Neutrophil (primary cell): ENCODE results near the gene RNGTT.

ENCODE experiments used
- H3K27ac ChIP-seq: fragments of 200-600 bp; sonication (generic); 2 replicates; pipeline ENCODE4 v1.5.1; 2016; ENCODE audit warnings: mild to moderate bottlenecking, moderate library complexity
- H3K27me3 ChIP-seq: fragments of 200-600 bp; sonication (generic); 2 replicates; pipeline ENCODE4 v1.6.0; 2016; ENCODE audit warnings: mild to moderate bottlenecking
- H3K36me3 ChIP-seq: fragments of 200-600 bp; sonication (generic); 2 replicates; pipeline ENCODE4 v1.5.1; 2017
- H3K4me1 ChIP-seq, 2 experiments: fragments of 200-600 bp in 1 of 2; sonication (generic) in 1 of 2; 1 replicate in 1 of 2; 2 replicates in 1 of 2; pipeline versions ENCODE4 v1.5.1 to v1.6.1; 2013 to 2016; ENCODE audit warnings: low read depth in 1 of 2, low read length in 1 of 2, mild to moderate bottlenecking in 1 of 2, moderate library complexity in 1 of 2; ENCODE audit not compliant: control insufficient read depth in 1 of 2, insufficient read depth in 1 of 2
- H3K4me3 ChIP-seq, 2 experiments: fragments of 200-600 bp in 1 of 2; sonication (generic) in 1 of 2; 1 replicate in 1 of 2; 2 replicates in 1 of 2; pipeline ENCODE4 v1.5.1; 2013 to 2016; ENCODE audit warnings: low read depth in 1 of 2, low read length in 1 of 2, mild to moderate bottlenecking in 1 of 2, moderate library complexity in 1 of 2
- H3K9me3 ChIP-seq: fragments of 200-600 bp; sonication (generic); 2 replicates; pipeline ENCODE4 v1.5.1; 2016
- TF ChIP-seq, protein P1 (sequence below): fragments of 200-600 bp; sonication (generic); IDR thresholded peaks from 2 replicates; pipeline ENCODE4 v1.5.1; 2016; ENCODE audit warnings: antibody characterized with exemption

Gene RNGTT

DNA sequence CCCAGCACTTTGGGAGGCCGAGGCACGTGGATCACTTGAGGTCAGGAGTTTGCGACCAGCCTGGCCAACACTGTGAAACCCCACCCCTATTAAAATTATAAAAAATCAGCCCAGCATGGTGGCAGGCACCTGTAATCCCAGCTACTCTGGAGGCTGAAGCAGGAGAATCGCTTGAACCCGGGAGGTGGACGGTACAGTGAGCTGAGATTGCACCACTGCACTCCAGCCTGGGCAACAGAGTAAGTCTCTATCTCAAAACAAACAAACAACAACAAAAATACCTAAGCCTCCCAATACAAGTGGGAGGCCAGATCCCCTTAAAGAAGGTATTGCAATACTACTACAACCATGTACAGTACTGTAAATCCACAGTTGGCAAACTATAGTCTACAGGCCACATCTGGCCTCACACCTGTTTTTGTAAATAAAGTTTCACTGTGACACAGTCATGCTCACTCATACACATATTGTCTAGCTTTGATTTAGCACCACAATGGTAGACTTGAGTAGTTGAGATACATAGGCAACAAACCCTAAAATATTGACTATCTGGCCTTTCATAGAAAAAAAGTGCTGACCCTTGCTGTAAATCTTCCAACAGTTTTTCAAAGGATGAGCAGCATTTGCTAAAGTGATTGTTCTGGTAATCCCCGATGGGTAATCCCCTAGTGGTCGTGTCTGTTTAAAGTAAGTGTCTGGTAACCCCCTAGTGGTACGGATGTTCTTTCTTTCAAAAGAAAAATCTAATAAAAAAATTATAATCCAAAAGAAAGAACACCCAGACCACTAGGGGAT lies 202.0 kb downstream of the RNGTT start:
- no peaks in the 10 kb centered on the region for H3K36me3 ChIP-seq
- H3K4me3 ChIP-seq, result no peak overlapping the region
- TF ChIP-seq, protein P1, sequence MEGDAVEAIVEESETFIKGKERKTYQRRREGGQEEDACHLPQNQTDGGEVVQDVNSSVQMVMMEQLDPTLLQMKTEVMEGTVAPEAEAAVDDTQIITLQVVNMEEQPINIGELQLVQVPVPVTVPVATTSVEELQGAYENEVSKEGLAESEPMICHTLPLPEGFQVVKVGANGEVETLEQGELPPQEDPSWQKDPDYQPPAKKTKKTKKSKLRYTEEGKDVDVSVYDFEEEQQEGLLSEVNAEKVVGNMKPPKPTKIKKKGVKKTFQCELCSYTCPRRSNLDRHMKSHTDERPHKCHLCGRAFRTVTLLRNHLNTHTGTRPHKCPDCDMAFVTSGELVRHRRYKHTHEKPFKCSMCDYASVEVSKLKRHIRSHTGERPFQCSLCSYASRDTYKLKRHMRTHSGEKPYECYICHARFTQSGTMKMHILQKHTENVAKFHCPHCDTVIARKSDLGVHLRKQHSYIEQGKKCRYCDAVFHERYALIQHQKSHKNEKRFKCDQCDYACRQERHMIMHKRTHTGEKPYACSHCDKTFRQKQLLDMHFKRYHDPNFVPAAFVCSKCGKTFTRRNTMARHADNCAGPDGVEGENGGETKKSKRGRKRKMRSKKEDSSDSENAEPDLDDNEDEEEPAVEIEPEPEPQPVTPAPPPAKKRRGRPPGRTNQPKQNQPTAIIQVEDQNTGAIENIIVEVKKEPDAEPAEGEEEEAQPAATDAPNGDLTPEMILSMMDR, result no peak
- no peaks in the 10 kb centered on the region for H3K27me3 ChIP-seq
- H3K4me1 ChIP-seq, result no peaks in the 10 kb centered on the region
- H3K9me3 ChIP-seq, result no peaks in the 10 kb centered on the region
- H3K27ac ChIP-seq, result no peak overlapping the region

DNA sequence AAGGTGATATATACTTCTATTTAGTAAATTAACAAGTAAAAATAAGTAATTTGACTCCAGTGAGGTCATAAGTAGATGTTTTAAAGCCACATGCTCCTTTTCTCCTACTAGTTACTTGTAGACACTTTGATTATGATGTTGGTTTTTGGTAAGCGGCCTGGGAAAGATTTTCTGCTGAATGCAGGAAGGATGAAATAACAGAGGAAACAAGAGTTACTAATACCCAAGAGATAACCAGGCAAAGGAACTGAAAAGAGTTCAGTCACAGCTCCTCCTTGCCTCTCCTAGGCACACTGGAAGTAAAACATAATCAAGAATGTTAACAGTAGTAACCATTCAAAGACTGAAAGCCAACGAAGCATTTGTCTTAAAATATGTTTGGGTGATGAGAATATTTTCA lies 203.3 kb downstream of the RNGTT start:
- Histone ChIP-seq H3K9me3 (no peaks in the 10 kb centered on the region), H3K4me3 (no peak overlapping the region), H3K36me3 (no peaks in the 10 kb centered on the region), H3K27ac (no peak overlapping the region), H3K27me3 (no peaks in the 10 kb centered on the region), H3K4me1 (no peaks in the 10 kb centered on the region)
- TF ChIP-seq, protein P1, result no peak

DNA sequence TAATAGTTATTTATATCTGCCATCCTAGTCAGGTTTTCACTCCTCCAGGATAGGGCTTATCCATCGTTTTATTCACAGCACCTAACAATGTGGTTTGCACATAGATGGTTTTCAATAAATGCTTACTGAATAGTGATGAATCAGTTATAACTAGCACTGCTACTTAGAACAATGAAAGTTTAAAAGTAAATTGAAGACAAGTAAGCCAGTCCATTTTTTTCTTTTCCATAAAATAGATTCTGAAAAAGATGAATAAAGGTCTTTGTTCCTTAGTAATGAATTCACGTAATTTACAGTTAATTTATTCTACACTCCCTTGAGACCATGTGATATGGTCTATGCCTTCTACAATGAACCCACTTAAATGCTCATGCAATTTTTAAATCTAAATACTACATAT lies 212.5 kb downstream of the RNGTT start:
- no peaks in the 10 kb centered on the region for H3K27me3 ChIP-seq
- H3K4me1 ChIP-seq, result no peaks in the 10 kb centered on the region
- TF ChIP-seq, protein P1, result no peak
- no peak overlapping the region for H3K4me3 ChIP-seq
- no peaks in the 10 kb centered on the region for H3K9me3 ChIP-seq
- H3K27ac ChIP-seq, result no peak overlapping the region
- H3K36me3 ChIP-seq, result no peaks in the 10 kb centered on the region

DNA sequence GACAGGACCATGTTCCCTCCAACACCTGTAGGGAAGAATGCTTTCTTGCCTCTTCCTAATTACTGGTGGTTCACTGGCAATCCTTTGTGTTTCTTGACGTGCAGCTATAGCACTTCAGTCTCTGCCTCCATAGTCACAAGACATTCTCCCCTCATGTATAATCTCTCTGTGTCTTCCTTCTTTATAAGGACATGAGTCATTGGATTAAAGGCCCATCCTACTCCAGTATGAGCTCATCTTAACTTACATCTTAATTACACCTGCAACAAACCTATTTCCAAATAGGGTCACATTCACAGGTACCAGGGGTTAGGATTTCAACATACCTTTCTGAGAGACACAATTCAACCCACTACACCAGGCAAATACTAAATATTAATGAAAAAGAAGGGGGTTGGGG lies 213.6 kb downstream of the RNGTT start:
- H3K27me3 ChIP-seq, result no peaks in the 10 kb centered on the region
- H3K4me1 ChIP-seq, result no peaks in the 10 kb centered on the region
- no peak overlapping the region for H3K27ac ChIP-seq
- no peaks in the 10 kb centered on the region for H3K36me3 ChIP-seq
- H3K4me3 ChIP-seq, result no peak overlapping the region
- TF ChIP-seq, protein P1, result no peak
- no peaks in the 10 kb centered on the region for H3K9me3 ChIP-seq

DNA sequence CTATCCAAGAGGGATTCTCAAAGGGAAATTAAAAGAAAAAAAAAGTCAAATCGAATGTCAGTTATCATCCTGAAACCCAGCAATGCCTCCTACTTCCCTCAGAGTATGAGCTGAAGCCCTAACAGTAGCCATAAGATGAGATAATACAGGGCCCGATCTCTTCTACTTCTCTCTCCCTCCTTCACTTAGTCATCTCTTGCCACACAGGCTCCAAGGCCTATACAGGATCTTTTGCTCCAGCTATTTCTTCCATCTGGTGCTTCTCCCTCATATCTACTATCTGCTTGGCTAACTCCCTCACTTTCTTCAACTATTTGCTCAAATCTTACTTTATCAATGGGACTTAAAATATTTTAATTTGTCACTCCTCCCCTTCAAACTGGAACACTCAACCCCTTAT lies 215.3 kb downstream of the RNGTT start:
- TF ChIP-seq, protein P1, result no peak
- H3K4me3 ChIP-seq, result no peak overlapping the region
- no peaks in the 10 kb centered on the region for H3K9me3 ChIP-seq
- H3K27me3 ChIP-seq, result no peaks in the 10 kb centered on the region
- no peaks in the 10 kb centered on the region for H3K36me3 ChIP-seq
- H3K4me1 ChIP-seq, result no peaks in the 10 kb centered on the region
- no peak overlapping the region for H3K27ac ChIP-seq
